GM10248 (cell line): ENCODE results near the gene MAP1LC3B.

Source experiments
- CTCF ChIA-PET: fragments of 300-600 bp; sonication (Branson Sonifier 250); formaldehyde crosslinking; extraction: SDS; loops from one replicate; lab custom pipeline; 2021; ENCODE audit warnings: antibody characterized with exemption; lab: Yijun Ruan, JAX
- POLR2A ChIA-PET: fragments of 350-650 bp; sonication (Branson Sonifier 250); formaldehyde crosslinking; extraction: SDS; loops from one replicate; lab custom pipeline; 2020; ENCODE audit warnings: antibody characterized with exemption; lab: Yijun Ruan, JAX
- DNase-seq: peaks from one replicate; pipeline ENCODE4 v3.0.0; 2012; ENCODE audit errors: extremely low spot score
- CTCF ChIP-seq: IDR thresholded peaks from 2 replicates; pipeline ENCODE4 v1.5.1; 2012; ENCODE audit warnings: mild to moderate bottlenecking, low read depth; ENCODE audit errors: extremely low read depth, missing control alignments, control extremely low read depth

The MAP1LC3B gene

GRCh38 chr16:87391950-87392820 lies at the start of gene MAP1LC3B:
Gene MAP1LC3B (plus strand): TSS chr16:87392336. CDS start chr16:87392428, 92 bp downstream.
- no peak for TF ChIP-seq CTCF
- ChIA-PET POLR2A (interaction anchor here (1.7 kb wide), 1 partner anchor 8 kb away, joined by 11 read pairs; the partner anchor contains the start of gene FBXO31), CTCF (interaction anchor here (1.1 kb wide), 1 partner anchor 10 kb away, joined by 3 read pairs; no protein-coding TSS in a partner anchor)
- peak; percentile 98 for DNase-seq

GRCh38 chr16:87342504-87342903 lies 49.6 kb upstream of the MAP1LC3B start:
- TF ChIP-seq CTCF: no peak
- DNase-seq: no peak
- ChIA-PET CTCF (interaction anchor here (1.4 to 1.9 kb wide), 2 partner anchors 15 to 18 kb away, joined by 4 read pairs; no protein-coding TSS in a partner anchor), POLR2A (interaction anchor here (0.6 kb wide), 1 partner anchor 65 kb away, joined by 3 read pairs; no protein-coding TSS in a partner anchor)

GRCh38 chr16:87342978-87343752 lies 49.0 kb upstream of the MAP1LC3B start:
- ChIA-PET POLR2A (no interaction called here), CTCF (interaction anchor here (1.4 to 1.9 kb wide), 2 partner anchors 14 to 19 kb away, joined by 4 read pairs; no protein-coding TSS in a partner anchor)
- TF ChIP-seq CTCF: no peak
- DNase-seq: no peak

- DNase-seq: no peak
- CTCF ChIA-PET: no interaction called here
- POLR2A ChIA-PET: no interaction called here
- no peak for TF ChIP-seq CTCF
Measured at GRCh38 chr16:87343753-87344050, 48.4 kb upstream of the MAP1LC3B start.

- TF ChIP-seq CTCF: no peak
- no peak for DNase-seq
- CTCF ChIA-PET: no interaction called here
- POLR2A ChIA-PET: no interaction called here
Measured at GRCh38 chr16:87344165-87344930, 47.8 kb upstream of the MAP1LC3B start.
